Upper lobe of left lung (tissue), 6 donors: Measurements from ENCODE around the gene AGMO. TPM values are rescaled to one million over a fixed set of nuclear protein-coding genes. Genes with fewer than 3 reads are reported as not detected.

Experiments
- ATAC-seq, 2 donors: fragments of 200-7000 bp; cut with Tn5 transposase; one replicate each; pipeline ENCODE4 v1.9.1; 2022; ENCODE audit warnings: mild to moderate bottlenecking in 2 of 2, moderate library complexity in 2 of 2; ENCODE audit not compliant: low FRiP score in 2 of 2
- DNase-seq, 2 donors: peaks; one replicate each; pipeline ENCODE4 v3.0.0-alpha.2; 2019 to 2020
- H3K27ac ChIP-seq, 4 donors: fragments of 200-600 bp; sonication (generic); one replicate each; pipeline ENCODE4 v1.5.1; 2016 to 2019
- H3K27me3 ChIP-seq, 4 donors: fragments of 200-600 bp; sonication (generic); one replicate each; pipeline ENCODE4 v1.5.1; 2017 to 2019
- H3K36me3 ChIP-seq, 4 donors: fragments of 200-600 bp; sonication (generic); one replicate each; pipeline ENCODE4 v1.5.1; 2016 to 2019
- H3K4me1 ChIP-seq, 4 donors: fragments of 200-600 bp; sonication (generic); one replicate each; pipeline ENCODE4 v1.5.1; 2018 to 2019
- H3K4me3 ChIP-seq, 4 donors: fragments of 200-600 bp; sonication (generic); one replicate each; pipeline ENCODE4 v1.5.1; 2017 to 2019; ENCODE audit warnings: mild to moderate bottlenecking in 2 of 4, moderate library complexity in 1 of 4
- H3K9me3 ChIP-seq, 4 donors: fragments of 200-600 bp; sonication (generic); one replicate each; pipeline ENCODE4 v1.5.1; 2018 to 2019
- CTCF ChIP-seq, 6 experiments: fragments of 450-650 bp in 4 of 6; fragments of 200-600 bp in 2 of 6; sonication (generic) in 2 of 6; IDR thresholded peaks; one replicate each; pipeline ENCODE4 v1.5.1; 2016 to 2019; ENCODE audit warnings: antibody characterized with exemption in 6 of 6
- EP300 ChIP-seq, 4 donors: sonication (generic); formaldehyde crosslinking; IDR thresholded peaks; one replicate each; pipeline ENCODE4 v1.5.1; 2017; ENCODE audit warnings: antibody characterized with exemption in 4 of 4, control low read depth in 2 of 4
- POLR2A ChIP-seq, 4 donors: fragments of 450-650 bp; IDR thresholded peaks; one replicate each; pipeline ENCODE4 v1.5.1; 2016 to 2017; ENCODE audit warnings: antibody characterized with exemption in 4 of 4, mild to moderate bottlenecking in 2 of 4
- POLR2AphosphoS5 ChIP-seq, 2 donors: sonication (generic); formaldehyde crosslinking; IDR thresholded peaks; one replicate each; pipeline ENCODE4 v1.5.1; 2017; ENCODE audit warnings: antibody characterized with exemption in 2 of 2
- WGBS, 2 donors: methylation state at CpG; one replicate each; pipeline ENCODE4 v1.1.5; 2017 to 2018; 5-methylcytosine and 5-hydroxymethylcytosine counted together
- total RNA-seq, 6 donors: library from RNA; depleted of rRNA in 4 of 6; stranded (reverse); fragments of >200 nt in 4 of 6; gene quantifications; one replicate each; pipeline versions ENCODE4 v1.1.0 to v1.2.1, GENCODE V29; 2016 to 2021
- donor health status: DM: no; HTN: no; CAD: no; lungs with moderate emphysema.
- donor health status: DM: no; HTN: yes; CAD: no; lungs with severe emphysema.

Gene AGMO
- total RNA-seq, 6 donors from 2014 or later: 0.17 to 3.0 (median 0.20) TPM; not detected in 3

- no peaks in the 10 kb centered on the region for H3K4me1 ChIP-seq
- no peak for DNase-seq
- no peak overlapping the region for H3K4me3 ChIP-seq
- no peaks in the 10 kb centered on the region for H3K36me3 ChIP-seq
- TF ChIP-seq CTCF (IDR thresholded peaks at IDR 0.05): no peak
- TF ChIP-seq POLR2A (IDR thresholded peaks at IDR 0.05): no peak
- TF ChIP-seq POLR2AphosphoS5 (IDR thresholded peaks at IDR 0.05): no peak
- TF ChIP-seq EP300 (IDR thresholded peaks at IDR 0.05): no peak
- no peaks in the 10 kb centered on the region for H3K9me3 ChIP-seq
- no peaks in the 10 kb centered on the region for H3K27me3 ChIP-seq
- WGBS, 2 donors: 39 to 44% methylated on average over 1 of the region's 1 CpG
- no peak overlapping the region for H3K27ac ChIP-seq
- ATAC-seq: no peak
Measured at GRCh38 chr7:15446280-15446679, 115.5 kb downstream of the AGMO start.

- DNase-seq (no peak), ATAC-seq (no peak)
- Histone ChIP-seq H3K4me3 (no peak overlapping the region), H3K27me3 (no peaks in the 10 kb centered on the region), H3K4me1 (no peaks in the 10 kb centered on the region), H3K36me3 (no peaks in the 10 kb centered on the region), H3K9me3 (no peaks in the 10 kb centered on the region), H3K27ac (no peak overlapping the region)
- 38 to 57% methylated on average over 1 of the region's 1 CpG for WGBS, 2 donors
- no peak for TF ChIP-seq EP300 (IDR thresholded peaks at IDR 0.05)
- TF ChIP-seq POLR2AphosphoS5 (IDR thresholded peaks at IDR 0.05): no peak
- TF ChIP-seq POLR2A (IDR thresholded peaks at IDR 0.05): no peak
- no peak for TF ChIP-seq CTCF (IDR thresholded peaks at IDR 0.05)
Measured at GRCh38 chr7:15441915-15442314, 119.9 kb downstream of the AGMO start.

GRCh38 chr7:15440482-15440881 is 121.3 kb downstream of the AGMO start:
- Histone ChIP-seq H3K4me1 (no peaks in the 10 kb centered on the region), H3K4me3 (no peak overlapping the region)
- 93 to 94% methylated on average over 3 of the region's 3 CpGs for WGBS, 2 donors

GRCh38 chr7:15439853-15440252 is 122.0 kb downstream of the AGMO start:
- 74% methylated on average over 2 of the region's 2 CpGs for WGBS, 2 donors
- ATAC-seq (no peak), DNase-seq (no peak)
- TF ChIP-seq CTCF (IDR thresholded peaks at IDR 0.05): no peak
- no peak for TF ChIP-seq EP300 (IDR thresholded peaks at IDR 0.05)
- no peak for TF ChIP-seq POLR2A (IDR thresholded peaks at IDR 0.05)
- TF ChIP-seq POLR2AphosphoS5 (IDR thresholded peaks at IDR 0.05): no peak
- Histone ChIP-seq H3K4me3 (no peak overlapping the region), H3K4me1 (no peaks in the 10 kb centered on the region), H3K27ac (no peak overlapping the region), H3K27me3 (no peaks in the 10 kb centered on the region), H3K9me3 (no peaks in the 10 kb centered on the region), H3K36me3 (no peaks in the 10 kb centered on the region)

More at GRCh38 chr7:15440482-15440881, 121.3 kb downstream of the AGMO start:
- Histone ChIP-seq H3K27ac (no peak overlapping the region), H3K27me3 (no peaks in the 10 kb centered on the region), H3K36me3 (no peaks in the 10 kb centered on the region), H3K9me3 (no peaks in the 10 kb centered on the region)
- DNase-seq (no peak), ATAC-seq (no peak)
- TF ChIP-seq POLR2A (IDR thresholded peaks at IDR 0.05) (no peak), POLR2AphosphoS5 (IDR thresholded peaks at IDR 0.05) (no peak)

GRCh38 chr7:15433151-15433550 is 128.7 kb downstream of the AGMO start:
- Histone ChIP-seq H3K4me3 (no peak overlapping the region), H3K36me3 (no peaks in the 10 kb centered on the region), H3K27me3 (no peaks in the 10 kb centered on the region), H3K4me1 (no peaks in the 10 kb centered on the region), H3K27ac (no peak overlapping the region), H3K9me3 (no peaks in the 10 kb centered on the region)
- TF ChIP-seq POLR2AphosphoS5 (IDR thresholded peaks at IDR 0.05) (no peak), CTCF (IDR thresholded peaks at IDR 0.05) (no peak), POLR2A (IDR thresholded peaks at IDR 0.05) (no peak)
- ATAC-seq: no peak
- no peak for DNase-seq
- WGBS, 2 donors: 36 to 38% methylated on average over 1 of the region's 1 CpG
